Hepatocyte (in vitro differentiated cells): ENCODE measurements around the gene SASH3. TPM values are rescaled to one million over a fixed set of nuclear protein-coding genes. Genes with fewer than 3 reads are reported as not detected.

ENCODE experiments used
- DNase-seq: peaks from one replicate; pipeline ENCODE4 v3.0.0-alpha.2; 2016; ENCODE audit warnings: low spot score
- H2AFZ ChIP-seq: fragments of 200-600 bp; sonication (generic); 2 replicates; pipeline ENCODE4 v1.6.0; 2016; ENCODE audit warnings: antibody characterized with exemption, mild to moderate bottlenecking
- H3K27ac ChIP-seq: fragments of 200-600 bp; sonication (generic); 2 replicates; pipeline ENCODE4 v1.5.1; 2016; ENCODE audit warnings: mild to moderate bottlenecking
- H3K27me3 ChIP-seq: fragments of 200-600 bp; sonication (generic); 2 replicates; pipeline ENCODE4 v1.6.1; 2016
- H3K36me3 ChIP-seq: fragments of 200-600 bp; sonication (generic); replicated peaks from 2 replicates; pipeline ENCODE4 v1.5.1; 2016; ENCODE audit warnings: low read depth; ENCODE audit not compliant: insufficient read depth
- H3K4me1 ChIP-seq: fragments of 200-600 bp; sonication (generic); 2 replicates; pipeline ENCODE4 v1.5.1; 2016; ENCODE audit warnings: mild to moderate bottlenecking, moderate library complexity; ENCODE audit not compliant: insufficient read depth
- H3K4me2 ChIP-seq: fragments of 200-600 bp; sonication (generic); 2 replicates; pipeline ENCODE4 v1.6.0; 2016
- H3K4me3 ChIP-seq: fragments of 200-600 bp; sonication (generic); 2 replicates; pipeline ENCODE4 v1.5.1; 2016; ENCODE audit warnings: mild to moderate bottlenecking
- H3K79me2 ChIP-seq: fragments of 200-600 bp; sonication (generic); 2 replicates; pipeline ENCODE4 v1.6.0; 2017; ENCODE audit warnings: mild to moderate bottlenecking
- H3K9me2 ChIP-seq: fragments of 200-600 bp; sonication (generic); replicated peaks from 2 replicates; pipeline ENCODE4 v1.6.0; 2017; ENCODE audit warnings: mild to moderate bottlenecking; ENCODE audit not compliant: insufficient read depth
- H3K9me3 ChIP-seq: fragments of 200-600 bp; sonication (generic); 2 replicates; pipeline ENCODE4 v1.5.1; 2016; ENCODE audit warnings: low read depth, mild to moderate bottlenecking
- H4K20me1 ChIP-seq: fragments of 200-600 bp; sonication (generic); 2 replicates; pipeline ENCODE4 v1.6.0; 2016; ENCODE audit warnings: mild to moderate bottlenecking; ENCODE audit not compliant: insufficient read depth, poor library complexity, severe bottlenecking
- CTCF ChIP-seq: fragments of 200-600 bp; sonication (generic); IDR thresholded peaks from 2 replicates; pipeline ENCODE4 v1.5.1; 2016; ENCODE audit warnings: antibody characterized with exemption, mild to moderate bottlenecking; ENCODE audit not compliant: poor library complexity
- EZH2 ChIP-seq: fragments of 200-600 bp; sonication (generic); IDR thresholded peaks from 2 replicates; pipeline ENCODE4 v1.6.1; 2016; ENCODE audit warnings: antibody characterized with exemption, mild to moderate bottlenecking, borderline replicate concordance
- EZH2phosphoT487 ChIP-seq: fragments of 200-600 bp; sonication (generic); IDR thresholded peaks from one replicate; pipeline ENCODE4 v1.6.1; 2018; ENCODE audit warnings: antibody characterized with exemption, mild to moderate bottlenecking, low read depth, moderate library complexity; ENCODE audit not compliant: unreplicated experiment, severe bottlenecking
- WGBS: methylation state at CpG from one replicate; pipeline ENCODE4 v1.1.6; 2016; ENCODE audit warnings: low lambda C conversion rate; ENCODE audit errors: missing lambda C conversion rate; 5-methylcytosine and 5-hydroxymethylcytosine counted together
- polyA plus RNA-seq: library from polyadenylated mRNA; unstranded; fragments of >200 nt; fragmentation: Nextera tagmentation; extraction: Ambion mirVana; gene quantifications from 2 replicates; pipeline ENCODE4 v1.2.1, GENCODE V29; 2016
- total RNA-seq: library from RNA; depleted of rRNA; stranded (reverse); fragments of >200 nt; gene quantifications from 2 replicates; pipeline ENCODE4 v1.2.3, GENCODE V29; 2014

The SASH3 gene
- 0.67 and 0.76 TPM in 2 replicates for total RNA-seq
- polyA plus RNA-seq = 0.31 and 0.96 TPM in 2 replicates

- no peaks in the 10 kb centered on the region for H3K36me3 ChIP-seq
- no peak within 1 kb of the TSS for H3K4me3 ChIP-seq
- no peak within 1 kb of the TSS for H2AFZ ChIP-seq
- H3K4me2 ChIP-seq = no peak within 1 kb of the TSS
- no peak within 1 kb of the TSS for H3K27ac ChIP-seq
- no peaks in the 10 kb centered on the region for H3K79me2 ChIP-seq
- no peaks in the 10 kb centered on the region for H3K4me1 ChIP-seq
- no peaks in the 10 kb centered on the region for H3K9me2 ChIP-seq
- no peak for DNase-seq
- no peaks in the 10 kb centered on the region for H4K20me1 ChIP-seq
- no peaks in the 10 kb centered on the region for H3K9me3 ChIP-seq
- no peaks in the 10 kb centered on the region for H3K27me3 ChIP-seq
- WGBS = 91% methylated on average over 13 of the region's 13 CpGs
- no peak for TF ChIP-seq EZH2
- no peak for TF ChIP-seq EZH2phosphoT487
- TF ChIP-seq CTCF = no peak
Measured at GRCh38 chrX:129779747-129780146, at the start of gene SASH3. Gene SASH3, plus strand, starts transcription at chrX:129779949. Its CDS starts 149 bp downstream, at chrX:129780098.

- Histone ChIP-seq H3K27me3 (no peaks in the 10 kb centered on the region), H3K4me3 (no peak overlapping the region), H3K27ac (no peak overlapping the region), H3K9me3 (no peaks in the 10 kb centered on the region), H2AFZ (no peak overlapping the region), H3K9me2 (no peaks in the 10 kb centered on the region), H3K4me2 (no peak overlapping the region), H4K20me1 (no peaks in the 10 kb centered on the region), H3K79me2 (no peaks in the 10 kb centered on the region), H3K36me3 (no peaks in the 10 kb centered on the region), H3K4me1 (no peaks in the 10 kb centered on the region)
- DNase-seq = no peak
- 65% methylated on average over 2 of the region's 2 CpGs for WGBS
- TF ChIP-seq CTCF (no peak), EZH2 (no peak), EZH2phosphoT487 (no peak)
Measured at GRCh38 chrX:129731228-129731627, 48.5 kb upstream of the SASH3 start.

GRCh38 chrX:129732857-129733256, 46.9 kb upstream of the SASH3 start:
- no peak overlapping the region for H3K4me3 ChIP-seq
- no peaks in the 10 kb centered on the region for H3K9me2 ChIP-seq
- H3K4me1 ChIP-seq = peaks cover 10% of the 10 kb centered on the region
- TF ChIP-seq EZH2phosphoT487 (no peak), EZH2 (no peak), CTCF (no peak)
- no peak overlapping the region for H3K27ac ChIP-seq
- H2AFZ ChIP-seq = no peak overlapping the region
- no peak overlapping the region for H3K4me2 ChIP-seq
- no peaks in the 10 kb centered on the region for H3K9me3 ChIP-seq
- H4K20me1 ChIP-seq = no peaks in the 10 kb centered on the region
- H3K36me3 ChIP-seq = no peaks in the 10 kb centered on the region
- 73% methylated on average over 2 of the region's 2 CpGs for WGBS
- no peaks in the 10 kb centered on the region for H3K79me2 ChIP-seq
- DNase-seq = no peak
- H3K27me3 ChIP-seq = no peaks in the 10 kb centered on the region

- H3K4me3 ChIP-seq = no peak overlapping the region
- no peaks in the 10 kb centered on the region for H3K27me3 ChIP-seq
- H3K9me3 ChIP-seq = no peaks in the 10 kb centered on the region
- H3K79me2 ChIP-seq = no peaks in the 10 kb centered on the region
- peaks cover 14% of the 10 kb centered on the region for H3K4me1 ChIP-seq
- H3K4me2 ChIP-seq = no peak overlapping the region
- H3K27ac ChIP-seq = no peak overlapping the region
- TF ChIP-seq CTCF (no peak), EZH2 (no peak), EZH2phosphoT487 (no peak)
- WGBS = 69% methylated on average over 4 of the region's 4 CpGs
- no peaks in the 10 kb centered on the region for H3K36me3 ChIP-seq
- H2AFZ ChIP-seq = no peak overlapping the region
- no peak for DNase-seq
- H3K9me2 ChIP-seq = no peaks in the 10 kb centered on the region
- no peaks in the 10 kb centered on the region for H4K20me1 ChIP-seq
Measured at GRCh38 chrX:129733335-129733734, 46.4 kb upstream of the SASH3 start.
